HepG2 (cell line): ENCODE data around the gene PTH2. TPM values are rescaled to one million over a fixed set of nuclear protein-coding genes. Genes with fewer than 3 reads are reported as not detected.

Experiments used
- CAMTA2 ChIP-seq: sonication (generic); formaldehyde crosslinking; IDR thresholded peaks from 2 replicates; pipeline ENCODE4 v1.4.0; 2020; ENCODE audit warnings: mild to moderate bottlenecking, missing genetic modification reagents, borderline replicate concordance
- CHD2 ChIP-seq: IDR thresholded peaks from 2 replicates; pipeline ENCODE4 v1.6.1; 2011; ENCODE audit warnings: low read depth, low read length, improper control_type of control experiment
- DNMT1 ChIP-seq: sonication (generic); formaldehyde crosslinking; IDR thresholded peaks from 2 replicates; pipeline ENCODE4 v1.5.1; 2020; ENCODE audit warnings: mild to moderate bottlenecking, missing genetic modification reagents
- FIP1L1 ChIP-seq: fragments of 200-400 bp; formaldehyde crosslinking; IDR thresholded peaks from 2 replicates; pipeline ENCODE4 v1.6.1; 2018; ENCODE audit warnings: low read depth, mild to moderate bottlenecking, low read length, moderate library complexity, borderline replicate concordance; ENCODE audit not compliant: insufficient read depth
- HHEX ChIP-seq: IDR thresholded peaks from 2 replicates; pipeline ENCODE4 v1.6.1; 2016; ENCODE audit warnings: control low read depth
- HOXA5 ChIP-seq: sonication (generic); formaldehyde crosslinking; IDR thresholded peaks from 2 replicates; pipeline ENCODE4 v1.4.0; 2020; ENCODE audit warnings: missing genetic modification reagents
- HOXA7 ChIP-seq: sonication (generic); formaldehyde crosslinking; IDR thresholded peaks from 2 replicates; pipeline ENCODE4 v1.8.1; 2022; ENCODE audit warnings: mild to moderate bottlenecking, missing genetic modification reagents, moderate library complexity
- KAT2B ChIP-seq: fragments of 150-350 bp; IDR thresholded peaks from 2 replicates; pipeline ENCODE4 v1.6.1; 2014; ENCODE audit warnings: low read depth, low read length, borderline replicate concordance
- MED1 ChIP-seq: sonication (generic); formaldehyde crosslinking; IDR thresholded peaks from 2 replicates; pipeline ENCODE4 v1.4.0; 2020; ENCODE audit warnings: missing genetic modification reagents
- MED13 ChIP-seq: sonication (generic); formaldehyde crosslinking; IDR thresholded peaks from 2 replicates; pipeline ENCODE4 v1.5.0; 2020; ENCODE audit warnings: missing genetic modification reagents
- PBX2 ChIP-seq: IDR thresholded peaks from 2 replicates; pipeline ENCODE4 v1.6.1; 2016; ENCODE audit warnings: control low read depth
- PREB ChIP-seq: sonication (generic); formaldehyde crosslinking; IDR thresholded peaks from 2 replicates; pipeline ENCODE4 v1.4.0; 2020; ENCODE audit warnings: missing genetic modification reagents
- TBX3 ChIP-seq: fragments of 450-650 bp; IDR thresholded peaks from 2 replicates; pipeline ENCODE4 v1.6.1; 2017; ENCODE audit warnings: antibody characterized with exemption, mild to moderate bottlenecking, inconsistent platforms, borderline replicate concordance
- TEAD2 ChIP-seq: sonication (generic); formaldehyde crosslinking; IDR thresholded peaks from 2 replicates; pipeline ENCODE4 v1.9.0; 2021; ENCODE audit warnings: missing genetic modification reagents
- ZKSCAN1 ChIP-seq: fragments of 150-350 bp; IDR thresholded peaks from 2 replicates; pipeline ENCODE4 v1.6.1; 2014; ENCODE audit warnings: low read length
- ZNF124 ChIP-seq: sonication (generic); formaldehyde crosslinking; IDR thresholded peaks from 2 replicates; pipeline ENCODE4 v1.4.0; 2020; ENCODE audit warnings: missing genetic modification reagents
- ZNF282 ChIP-seq: fragments of 450-650 bp; IDR thresholded peaks from 2 replicates; pipeline ENCODE4 v1.6.1; 2018; ENCODE audit not compliant: partially characterized antibody
- ZNF343 ChIP-seq: sonication (generic); formaldehyde crosslinking; IDR thresholded peaks from 2 replicates; pipeline ENCODE4 v1.4.0; 2020; ENCODE audit warnings: mild to moderate bottlenecking, missing genetic modification reagents
- ZNF543 ChIP-seq: sonication (generic); formaldehyde crosslinking; IDR thresholded peaks from 2 replicates; pipeline ENCODE4 v1.4.0; 2020; ENCODE audit warnings: mild to moderate bottlenecking, missing genetic modification reagents
- ZNF607 ChIP-seq: sonication (generic); formaldehyde crosslinking; IDR thresholded peaks from 2 replicates; pipeline ENCODE4 v1.5.1; 2020; ENCODE audit warnings: missing genetic modification reagents, mild to moderate bottlenecking, borderline replicate concordance
- ZXDC ChIP-seq: sonication (generic); formaldehyde crosslinking; IDR thresholded peaks from 2 replicates; pipeline ENCODE4 v1.5.0; 2020; ENCODE audit warnings: mild to moderate bottlenecking, missing genetic modification reagents
- polyA plus RNA-seq, 8 experiments: library from polyadenylated mRNA; depleted of rRNA in 3 of 8; stranded (reverse) in 7 of 8; unstranded in 1 of 8; fragments of >200 nt; fragmentation: Illumina TruSeq in 4 of 8; extraction: Trizol in 4 of 8; gene quantifications; 2 replicates each; pipeline versions ENCODE4 v1.2.1 to v1.2.3, GENCODE V29; 2011 to 2016; ENCODE audit warnings: low read depth in 4 of 8, missing spikeins in 1 of 8, mixed read lengths in 1 of 8; ENCODE audit not compliant: insufficient read depth in 1 of 8
- total RNA-seq, 5 experiments: library from RNA; depleted of rRNA; stranded (reverse); fragments of >200 nt; fragmentation: Illumina TruSeq; extraction: Trizol; gene quantifications; 2 replicates each; pipeline ENCODE4 v1.2.3, GENCODE V29; 2016; ENCODE audit warnings: low read depth in 1 of 5
- TF ChIP-seq, protein P1 (sequence below): sonication (generic); formaldehyde crosslinking; conservative IDR thresholded peaks from 2 replicates; pipeline ENCODE4 v1.8.0; 2022; ENCODE audit warnings: mild to moderate bottlenecking, moderate library complexity, missing genetic modification reagents
- TF ChIP-seq, protein P2 (sequence below): sonication (generic); formaldehyde crosslinking; IDR thresholded peaks from 2 replicates; pipeline ENCODE4 v1.4.0; 2020; ENCODE audit warnings: mild to moderate bottlenecking, missing genetic modification reagents

PTH2 gene
- total and polyA plus RNA-seq, 2 of the 13 experiments (the other 11 are each of a cell fraction or from before 2014, with no cell fraction given) = not detected

DNA sequence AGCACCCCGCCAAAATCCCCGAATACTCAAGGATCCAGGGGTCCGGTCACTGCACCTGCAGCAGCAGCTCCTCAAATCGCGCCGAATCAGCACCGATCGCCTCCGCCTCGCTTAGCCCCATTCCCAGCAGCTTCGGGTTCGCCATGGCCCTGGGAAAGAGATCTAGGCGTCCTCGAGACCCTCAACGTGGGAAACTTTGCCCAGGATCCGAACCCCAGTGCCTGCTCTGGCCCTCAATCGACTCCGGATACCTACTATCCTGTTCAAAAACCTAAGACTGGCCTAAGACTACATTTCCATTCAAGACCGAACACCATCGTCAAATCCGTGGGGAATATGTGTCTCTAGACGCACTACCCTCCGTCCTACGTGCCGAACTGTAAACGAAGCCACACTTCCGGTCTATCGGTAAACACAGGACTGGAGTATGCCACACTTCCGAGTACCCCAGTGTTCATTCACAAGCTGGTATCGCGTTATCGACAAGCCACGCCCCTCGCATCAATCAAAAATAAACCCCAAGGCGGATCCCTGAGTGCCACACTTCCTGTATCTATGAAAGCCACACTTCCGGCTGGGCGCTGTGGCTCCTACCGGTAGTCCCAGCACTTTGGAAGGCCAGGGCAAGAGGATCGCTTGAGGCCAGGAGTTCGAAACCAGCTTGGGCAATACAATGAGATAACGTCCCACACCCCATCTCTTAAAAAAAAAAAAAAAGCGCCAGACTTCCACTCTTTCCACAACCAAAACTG lies 28.4 kb upstream of the PTH2 start, which contains the start of gene PIH1D1 (continued):
- peak; percentile 53; the same call in 1 of the 2 replicates for TF ChIP-seq HOXA5 (CRISPR knock-in tag)
- no peak for TF ChIP-seq TBX3
- no peak for TF ChIP-seq FIP1L1
- TF ChIP-seq TEAD2 (CRISPR knock-in tag) = no peak
- TF ChIP-seq ZXDC (CRISPR knock-in tag) = no peak
- no peak for TF ChIP-seq ZKSCAN1
- TF ChIP-seq, protein P1, sequence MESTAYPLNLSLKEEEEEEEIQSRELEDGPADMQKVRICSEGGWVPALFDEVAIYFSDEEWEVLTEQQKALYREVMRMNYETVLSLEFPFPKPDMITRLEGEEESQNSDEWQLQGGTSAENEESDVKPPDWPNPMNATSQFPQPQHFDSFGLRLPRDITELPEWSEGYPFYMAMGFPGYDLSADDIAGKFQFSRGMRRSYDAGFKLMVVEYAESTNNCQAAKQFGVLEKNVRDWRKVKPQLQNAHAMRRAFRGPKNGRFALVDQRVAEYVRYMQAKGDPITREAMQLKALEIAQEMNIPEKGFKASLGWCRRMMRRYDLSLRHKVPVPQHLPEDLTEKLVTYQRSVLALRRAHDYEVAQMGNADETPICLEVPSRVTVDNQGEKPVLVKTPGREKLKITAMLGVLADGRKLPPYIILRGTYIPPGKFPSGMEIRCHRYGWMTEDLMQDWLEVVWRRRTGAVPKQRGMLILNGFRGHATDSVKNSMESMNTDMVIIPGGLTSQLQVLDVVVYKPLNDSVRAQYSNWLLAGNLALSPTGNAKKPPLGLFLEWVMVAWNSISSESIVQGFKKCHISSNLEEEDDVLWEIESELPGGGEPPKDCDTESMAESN = 0 out of 2 replicates have a peak, but pooled peaks have one; percentile 51
- TF ChIP-seq HOXA7 (CRISPR knock-in tag) = no peak
- no peak for TF ChIP-seq KAT2B
- TF ChIP-seq CAMTA2 (CRISPR knock-in tag) = no peak
- peak; percentile 94 for TF ChIP-seq CHD2
- TF ChIP-seq ZNF343 (CRISPR knock-in tag) = no peak
- TF ChIP-seq ZNF543 (CRISPR knock-in tag) = peak; percentile 11; the same call in 1 of the 2 replicates
- TF ChIP-seq MED1 = no peak; the same call in 1 of the 2 replicates
- no peak for TF ChIP-seq PREB (CRISPR knock-in tag)
- TF ChIP-seq DNMT1 = no peak
- no peak; the same call in 1 of the 2 replicates for TF ChIP-seq ZNF607 (CRISPR knock-in tag)
- peak; percentile 80 for TF ChIP-seq PBX2 (CRISPR knock-in tag)
- TF ChIP-seq MED13 (CRISPR knock-in tag) = no peak
- TF ChIP-seq ZNF124 (CRISPR knock-in tag) = no peak
- no peak for TF ChIP-seq ZNF282
- TF ChIP-seq, protein P2, sequence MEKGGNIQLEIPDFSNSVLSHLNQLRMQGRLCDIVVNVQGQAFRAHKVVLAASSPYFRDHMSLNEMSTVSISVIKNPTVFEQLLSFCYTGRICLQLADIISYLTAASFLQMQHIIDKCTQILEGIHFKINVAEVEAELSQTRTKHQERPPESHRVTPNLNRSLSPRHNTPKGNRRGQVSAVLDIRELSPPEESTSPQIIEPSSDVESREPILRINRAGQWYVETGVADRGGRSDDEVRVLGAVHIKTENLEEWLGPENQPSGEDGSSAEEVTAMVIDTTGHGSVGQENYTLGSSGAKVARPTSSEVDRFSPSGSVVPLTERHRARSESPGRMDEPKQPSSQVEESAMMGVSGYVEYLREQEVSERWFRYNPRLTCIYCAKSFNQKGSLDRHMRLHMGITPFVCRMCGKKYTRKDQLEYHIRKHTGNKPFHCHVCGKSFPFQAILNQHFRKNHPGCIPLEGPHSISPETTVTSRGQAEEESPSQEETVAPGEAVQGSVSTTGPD (CRISPR knock-in tag) = no peak
- no peak for TF ChIP-seq HHEX (CRISPR knock-in tag)
